Activated T-cell treated with anti-CD3 and anti-CD28 coated beads, Interleukin-2, amount 50 U/mL, for 72 hours (primary cell): ENCODE data around the gene ZBED1. TPM values are rescaled to one million over a fixed set of nuclear protein-coding genes. Genes with fewer than 3 reads are reported as not detected.
"Not testable (repeated sequence)": the region's sequence is repeated elsewhere in the genome, so short reads cannot be mapped to it uniquely, and the experiment has no call there.

Source experiments
- ATAC-seq, 2 donors: fragments of 150-1000 bp; cut with Tn5 transposase; replicated peaks in 1 of 2; 2 replicates each; pipeline ENCODE4 v1.10.0; 2021; ENCODE audit warnings: moderate library complexity in 2 of 2, mild to moderate bottlenecking in 1 of 2
- DNase-seq, 2 donors: peaks; one replicate each; pipeline ENCODE4 v3.0.0; 2021 to 2022; ENCODE audit warnings: mixed read lengths in 1 of 2
- H3K27ac Mint-ChIP-seq: one replicate; pipeline ENCODE4 v1.8.0; 2022; ENCODE audit warnings: mild to moderate bottlenecking, moderate library complexity, mixed read lengths
- H3K27me3 Mint-ChIP-seq: one replicate; pipeline ENCODE4 v1.8.0; 2022; ENCODE audit warnings: low read depth, mixed read lengths
- H3K36me3 Mint-ChIP-seq, 2 donors: one replicate each; pipeline ENCODE4 v1.8.0; 2022; ENCODE audit warnings: mixed read lengths in 2 of 2, mild to moderate bottlenecking in 1 of 2; ENCODE audit not compliant: insufficient read depth in 2 of 2
- H3K4me1 Mint-ChIP-seq: one replicate; pipeline ENCODE4 v1.8.0; 2022; ENCODE audit warnings: low read depth, mixed read lengths
- H3K4me3 Mint-ChIP-seq, 2 donors: one replicate each; pipeline ENCODE4 v1.8.0; 2022; ENCODE audit warnings: mild to moderate bottlenecking in 2 of 2, mixed read lengths in 2 of 2, moderate library complexity in 2 of 2
- H3K9me3 Mint-ChIP-seq, 2 donors: one replicate each; pipeline ENCODE4 v1.8.0; 2022; ENCODE audit warnings: mixed read lengths in 2 of 2
- total RNA-seq, 2 donors: library from RNA; stranded (reverse); gene quantifications; one replicate each; pipeline ENCODE4 v1.2.3, GENCODE V29; 2022

The ZBED1 gene
- total RNA-seq, 2 donors from 2014 or later, result 24.5 to 28.5 TPM

GRCh38 chrX:2471641-2472040 is 29.1 kb downstream of the ZBED1 start:
- Mint-ChIP-seq H3K9me3 (peaks cover 0 to 6% of the 10 kb centered on the region in 2 donors), H3K4me1 (no peaks in the 10 kb centered on the region), H3K36me3 (peaks cover 6% of the 10 kb centered on the region in 2 donors), H3K27ac (no peak overlapping the region), H3K27me3 (no peaks in the 10 kb centered on the region), H3K4me3 (no peak overlapping the region)
- ATAC-seq, result no peak
- DNase-seq, result no peak

- H3K4me1 Mint-ChIP-seq, ATAC-seq, H3K4me3 Mint-ChIP-seq, DNase-seq, H3K9me3 Mint-ChIP-seq, H3K36me3 Mint-ChIP-seq, H3K27ac Mint-ChIP-seq, H3K27me3 Mint-ChIP-seq: not testable (repeated sequence)
Observed at GRCh38 chrX:2471126-2471525, 29.6 kb downstream of the ZBED1 start.

GRCh38 chrX:2469852-2470251 is 30.9 kb downstream of the ZBED1 start:
- H3K27me3 Mint-ChIP-seq, ATAC-seq, H3K4me3 Mint-ChIP-seq, H3K9me3 Mint-ChIP-seq, DNase-seq, H3K4me1 Mint-ChIP-seq, H3K27ac Mint-ChIP-seq, H3K36me3 Mint-ChIP-seq: not testable (repeated sequence)

GRCh38 chrX:2469196-2469685 is 31.5 kb downstream of the ZBED1 start:
- ATAC-seq, result no peak
- peaks cover 6% of the 10 kb centered on the region in 2 donors for H3K36me3 Mint-ChIP-seq
- H3K4me1 Mint-ChIP-seq, result no peaks in the 10 kb centered on the region
- H3K27me3 Mint-ChIP-seq, result no peaks in the 10 kb centered on the region
- H3K9me3 Mint-ChIP-seq, result peaks cover 0 to 6% of the 10 kb centered on the region in 2 donors
- no peak for DNase-seq
- H3K4me3 Mint-ChIP-seq, result no peak overlapping the region
- H3K27ac Mint-ChIP-seq, result no peak overlapping the region

- Mint-ChIP-seq H3K36me3 (peaks cover 6% of the 10 kb centered on the region in 2 donors), H3K27ac (no peak overlapping the region), H3K4me1 (no peaks in the 10 kb centered on the region), H3K9me3 (peaks cover 0 to 6% of the 10 kb centered on the region in 2 donors), H3K27me3 (no peaks in the 10 kb centered on the region), H3K4me3 (no peak overlapping the region)
- no peak for DNase-seq
- ATAC-seq, result no peak
Observed at GRCh38 chrX:2468261-2469195, 32.2 kb downstream of the ZBED1 start.

GRCh38 chrX:2466876-2467656 is 33.7 kb downstream of the ZBED1 start:
- Mint-ChIP-seq H3K27ac (no peak overlapping the region), H3K9me3 (peaks cover 0 to 6% of the 10 kb centered on the region in 2 donors), H3K4me1 (no peaks in the 10 kb centered on the region), H3K4me3 (no peak overlapping the region), H3K27me3 (no peaks in the 10 kb centered on the region), H3K36me3 (peaks cover 6% of the 10 kb centered on the region in 2 donors)
- DNase-seq, result no peak
- ATAC-seq, result no peak

- H3K4me3 Mint-ChIP-seq, result no peak overlapping the region
- peaks cover 2% of the 10 kb centered on the region in 2 donors for H3K36me3 Mint-ChIP-seq
- H3K4me1 Mint-ChIP-seq, result no peaks in the 10 kb centered on the region
- DNase-seq (no peak), ATAC-seq (no peak)
- H3K27me3 Mint-ChIP-seq, result no peaks in the 10 kb centered on the region
- peaks cover 0 to 2% of the 10 kb centered on the region in 2 donors for H3K9me3 Mint-ChIP-seq
- H3K27ac Mint-ChIP-seq, result no peak overlapping the region
Observed at GRCh38 chrX:2464677-2465166, 36.1 kb downstream of the ZBED1 start.

- H3K4me3 Mint-ChIP-seq, result no peak overlapping the region
- H3K4me1 Mint-ChIP-seq, result no peaks in the 10 kb centered on the region
- ATAC-seq (no peak), DNase-seq (no peak)
- no peak overlapping the region for H3K27ac Mint-ChIP-seq
- no peaks in the 10 kb centered on the region for H3K36me3 Mint-ChIP-seq
- H3K27me3 Mint-ChIP-seq, result no peaks in the 10 kb centered on the region
- H3K9me3 Mint-ChIP-seq, result no peaks in the 10 kb centered on the region
Observed at GRCh38 chrX:2463973-2464676, 36.7 kb downstream of the ZBED1 start.

GRCh38 chrX:2463481-2463880 is 37.3 kb downstream of the ZBED1 start:
- H3K27me3 Mint-ChIP-seq, H3K9me3 Mint-ChIP-seq, H3K4me1 Mint-ChIP-seq, H3K27ac Mint-ChIP-seq, H3K36me3 Mint-ChIP-seq, ATAC-seq, H3K4me3 Mint-ChIP-seq, DNase-seq: not testable (repeated sequence)

GRCh38 chrX:2462780-2463179 is 38.0 kb downstream of the ZBED1 start:
- peaks cover 0 to 4% of the 10 kb centered on the region in 2 donors for H3K9me3 Mint-ChIP-seq
- no peaks in the 10 kb centered on the region for H3K4me1 Mint-ChIP-seq
- H3K27me3 Mint-ChIP-seq, result no peaks in the 10 kb centered on the region
- DNase-seq, result no peak
- H3K27ac Mint-ChIP-seq, result no peak overlapping the region
- H3K36me3 Mint-ChIP-seq, result peaks cover 2 to 4% of the 10 kb centered on the region in 2 donors
- no peak for ATAC-seq
- H3K4me3 Mint-ChIP-seq, result no peak overlapping the region

- no peak for DNase-seq
- Mint-ChIP-seq H3K36me3 (peaks cover 2 to 4% of the 10 kb centered on the region in 2 donors), H3K4me1 (no peaks in the 10 kb centered on the region), H3K27ac (peak overlapping the region; percentile 63), H3K4me3 (no peak overlapping the region), H3K27me3 (no peaks in the 10 kb centered on the region), H3K9me3 (peaks cover 0 to 4% of the 10 kb centered on the region in 2 donors)
- ATAC-seq, result no peak
Observed at GRCh38 chrX:2462074-2462473, 38.7 kb downstream of the ZBED1 start.

GRCh38 chrX:2461711-2462016 is 39.1 kb downstream of the ZBED1 start:
- Mint-ChIP-seq H3K4me1 (no peaks in the 10 kb centered on the region), H3K36me3 (peaks cover 2 to 4% of the 10 kb centered on the region in 2 donors), H3K27me3 (no peaks in the 10 kb centered on the region), H3K27ac (no peak overlapping the region), H3K9me3 (peaks cover 0 to 4% of the 10 kb centered on the region in 2 donors), H3K4me3 (no peak overlapping the region)
- DNase-seq, result no peak
- no peak for ATAC-seq
